HUDEP-2 (cell line): ENCODE results near the gene DVL3.
"Not testable (repeated sequence)": the region's sequence is repeated elsewhere in the genome, so short reads cannot be mapped to it uniquely, and the experiment has no call there.

Experiments
- DNase-seq, 76 experiments: peaks; one replicate each; lab custom pipeline; 2025; ENCODE audit not compliant: unreplicated experiment in 76 of 76; lab: John Stamatoyannopoulos, UW

The DVL3 gene

DNA sequence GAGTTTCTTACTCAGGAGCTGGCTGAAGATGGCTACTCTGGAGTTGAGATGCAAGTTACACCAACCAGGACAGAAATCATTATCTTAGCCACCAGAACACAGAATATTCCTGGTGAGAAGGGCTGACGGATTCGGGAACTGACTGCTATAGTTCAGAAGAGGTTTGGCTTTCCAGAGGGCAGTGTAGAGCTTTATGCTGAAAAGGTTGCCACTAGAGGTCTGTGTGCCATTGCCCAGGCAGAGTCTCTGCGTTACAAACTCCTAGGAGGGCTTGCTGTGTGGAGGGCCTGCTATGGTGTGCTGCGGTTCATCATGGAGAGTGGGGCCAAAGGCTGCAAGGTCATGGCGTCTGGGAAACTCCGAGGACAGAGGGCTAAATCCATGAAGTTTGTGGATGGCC, 5.4 kb upstream of the DVL3 start:
- not testable (repeated sequence) for DNase-seq

GRCh38 chr3:184155644-184156521, 706 bp downstream of the DVL3 start:
- peak in 13 of 76 experiments; percentile 4 to 51 (median 30) for DNase-seq

DNA sequence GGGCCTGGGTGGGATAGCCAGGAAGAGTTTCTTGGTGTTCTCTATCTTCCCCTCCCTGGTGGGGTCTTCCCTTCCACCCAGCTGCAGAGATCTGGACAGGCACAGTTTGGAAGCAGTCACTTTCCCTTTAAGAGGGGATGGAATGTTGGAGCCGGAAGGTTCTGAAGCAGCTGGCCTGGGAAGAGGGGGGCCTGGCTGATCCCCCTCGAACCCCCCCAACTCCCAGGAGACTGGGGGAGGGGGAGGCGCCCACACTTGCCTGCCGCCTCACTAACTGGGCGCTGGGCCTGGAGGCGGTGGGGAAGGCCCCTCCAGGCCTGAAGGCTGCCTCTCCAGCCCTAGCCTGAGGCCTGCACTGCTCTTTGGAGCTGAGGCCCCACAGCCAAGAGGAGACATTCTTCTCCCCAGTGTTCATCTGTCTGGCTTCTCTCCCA, 1.4 kb downstream of the DVL3 start:
- no peak for DNase-seq

DNA sequence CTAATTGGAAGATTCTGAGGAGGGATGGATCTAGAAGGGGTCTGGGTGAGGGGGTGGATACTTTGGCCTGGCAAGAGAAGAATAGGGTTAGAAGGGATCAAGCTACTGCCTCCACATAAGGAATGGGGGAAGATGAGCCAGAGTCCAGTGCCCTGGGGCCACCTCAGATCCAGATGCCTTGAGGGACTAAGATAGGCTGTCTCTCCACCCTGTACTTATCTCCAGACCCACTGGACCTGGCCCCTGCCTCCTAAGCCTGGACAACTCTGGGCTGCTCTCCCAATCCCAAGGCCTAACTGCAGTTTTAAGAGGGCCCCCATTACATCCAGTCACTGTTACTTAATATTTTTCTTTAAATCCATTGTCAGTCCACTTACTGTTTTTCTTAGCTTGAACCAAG, 2.0 kb downstream of the DVL3 start:
- peak in 2 of 76 experiments; percentile 9 to 20 for DNase-seq

- no peak for DNase-seq
Measured at GRCh38 chr3:184158404-184158803, 3.2 kb downstream of the DVL3 start.

- no peak for DNase-seq
Measured at GRCh38 chr3:184160456-184160855, 5.3 kb downstream of the DVL3 start.

- not testable (repeated sequence) for DNase-seq
Measured at GRCh38 chr3:184162571-184163070, 7.4 kb downstream of the DVL3 start.

DNA sequence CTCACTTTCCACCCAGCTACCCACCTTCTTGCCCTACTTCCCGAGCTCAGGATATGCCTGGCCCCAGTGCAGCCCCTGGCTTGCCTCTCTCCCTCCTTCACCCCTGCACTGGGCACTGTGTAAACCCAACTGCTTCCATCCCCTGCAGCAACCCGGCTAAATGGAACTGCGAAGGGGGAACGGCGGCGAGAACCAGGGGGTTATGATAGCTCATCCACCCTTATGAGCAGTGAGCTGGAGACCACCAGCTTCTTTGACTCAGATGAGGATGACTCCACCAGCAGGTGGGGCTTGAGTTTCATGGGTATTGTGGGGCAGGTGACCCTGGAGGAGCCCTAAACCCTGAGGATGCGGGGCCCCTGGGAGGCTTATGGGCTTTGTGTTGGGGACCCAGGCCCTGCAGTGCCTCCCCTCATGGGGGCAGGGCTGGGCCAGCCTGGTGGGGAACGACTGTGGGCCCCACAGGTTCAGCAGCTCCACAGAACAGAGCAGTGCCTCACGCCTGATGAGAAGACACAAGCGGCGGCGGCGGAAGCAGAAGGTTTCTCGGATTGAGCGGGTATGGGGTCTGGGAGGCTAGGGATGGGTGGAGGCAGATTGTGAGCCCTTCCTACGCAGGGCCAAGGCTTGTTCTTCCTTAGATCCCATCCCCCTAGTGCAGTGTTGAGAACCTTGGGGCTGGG, 9.6 kb downstream of the DVL3 start:
- no peak for DNase-seq

DNA sequence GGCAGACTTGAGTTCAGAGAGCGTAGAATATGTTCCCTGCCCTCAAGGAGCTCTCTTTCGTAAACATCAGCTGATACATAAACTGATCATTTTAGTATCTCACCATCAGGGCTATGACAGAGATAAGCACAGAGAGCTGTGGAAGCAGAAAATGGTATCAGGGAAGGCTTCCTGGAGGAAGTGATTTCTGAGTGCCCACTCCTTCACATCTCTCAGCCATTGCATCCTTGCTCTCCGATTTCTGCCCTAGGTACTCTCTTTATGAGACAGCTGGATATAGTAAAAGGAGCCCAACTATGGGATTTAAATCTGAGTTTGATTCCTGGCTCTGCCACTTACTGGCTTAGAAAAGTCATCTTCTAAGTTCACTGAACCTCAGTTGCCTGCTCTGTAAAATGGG, 10.4 kb downstream of the DVL3 start:
- no peak for DNase-seq

DNA sequence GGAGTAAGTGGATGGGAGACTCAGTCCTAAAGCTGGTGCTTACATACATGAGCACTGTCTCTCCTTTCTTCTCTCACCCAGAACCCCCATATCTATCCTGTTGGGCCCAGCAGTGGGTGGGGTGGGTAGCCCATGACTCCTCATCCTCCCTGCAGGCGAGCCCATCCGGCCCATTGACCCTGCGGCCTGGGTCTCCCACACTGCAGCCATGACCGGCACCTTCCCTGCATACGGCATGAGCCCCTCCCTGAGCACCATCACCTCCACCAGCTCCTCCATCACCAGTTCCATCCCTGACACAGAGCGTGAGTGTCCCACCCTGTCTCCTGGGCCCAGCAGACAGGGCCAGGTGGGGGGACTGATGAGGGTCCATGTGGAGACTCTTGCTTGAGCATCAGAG, 11.5 kb downstream of the DVL3 start:
- DNase-seq, result no peak

- DNase-seq, result no peak
Measured at GRCh38 chr3:184167786-184168185, 12.6 kb downstream of the DVL3 start.

GRCh38 chr3:184168363-184169120, 13.4 kb downstream of the DVL3 start:
- no peak for DNase-seq

- DNase-seq, result no peak
Measured at GRCh38 chr3:184169896-184170875, 15.0 kb downstream of the DVL3 start.

- no peak for DNase-seq
Measured at GRCh38 chr3:184171562-184171961, 16.4 kb downstream of the DVL3 start.

GRCh38 chr3:184172681-184173373, 17.6 kb downstream of the DVL3 start:
- no peak for DNase-seq

DNA sequence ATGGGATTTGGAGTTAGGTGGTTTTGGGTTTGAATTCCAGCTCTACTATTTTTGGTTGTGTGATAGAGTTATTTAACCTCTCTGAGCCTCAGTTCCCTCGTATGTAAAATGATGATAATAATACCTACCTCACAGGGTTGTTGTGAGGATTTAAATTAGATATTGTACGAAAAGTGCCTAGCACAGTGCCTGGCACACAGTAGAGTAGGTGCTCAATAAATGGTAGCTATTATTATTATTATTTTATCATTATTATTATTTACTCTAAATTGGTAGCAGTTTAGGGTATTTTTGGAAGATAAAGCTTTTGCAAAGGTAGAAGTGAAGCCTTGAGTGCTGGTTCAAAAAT, 18.2 kb downstream of the DVL3 start:
- DNase-seq, result no peak

GRCh38 chr3:184174284-184174645, 19.1 kb downstream of the DVL3 start:
- DNase-seq, result no peak

DNA sequence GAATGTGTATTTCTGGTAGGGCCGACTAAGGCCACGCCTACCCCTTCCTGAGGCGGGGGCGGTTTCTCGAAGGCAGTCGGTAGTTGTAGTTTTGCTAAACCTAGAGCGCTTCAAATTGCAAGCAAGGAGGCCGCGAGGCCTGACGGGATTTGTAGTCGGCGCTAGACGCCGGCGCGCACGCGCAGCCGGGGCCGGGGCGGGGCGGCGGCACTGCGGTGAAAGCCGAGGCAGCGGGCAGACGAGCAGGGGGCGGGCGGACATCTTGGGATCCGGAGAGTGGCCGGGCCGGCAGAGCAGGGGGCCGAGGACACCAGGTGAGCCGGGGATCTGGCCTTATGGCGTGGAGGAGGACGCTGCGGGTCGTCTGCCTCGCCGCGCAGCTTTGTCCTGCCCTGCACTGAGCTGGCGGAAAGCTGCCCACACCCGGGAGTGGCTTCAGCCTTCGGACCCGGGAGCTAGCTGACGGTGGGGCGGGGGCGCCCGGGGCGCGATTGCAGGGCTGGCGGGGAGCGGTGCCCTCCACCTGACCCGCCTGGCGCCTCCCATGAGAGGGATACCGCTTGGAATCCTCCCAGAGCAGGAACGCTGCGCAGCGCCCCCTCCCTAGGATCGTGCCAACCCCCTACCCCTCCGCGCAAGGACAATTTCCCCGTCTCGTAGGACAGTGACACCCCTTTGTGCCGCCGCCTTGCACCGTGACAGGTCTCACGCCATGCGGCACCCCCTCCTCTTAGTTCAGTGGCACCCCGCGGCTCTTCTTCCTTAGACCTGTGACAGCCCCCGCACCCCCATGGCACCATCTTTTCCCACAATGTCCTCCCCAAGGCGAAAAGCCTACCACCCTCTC, 19.7 kb downstream of the DVL3 start, which contains the start of gene AP2M1:
AP2M1 (plus strand) TSS at position 210 of the 847 bp plus-strand sequence. CDS start 2,139 bp downstream, outside the sequence.
- peak; percentile 29 to 99 (median 95) for DNase-seq
